ENCODE measurements around the gene ARHGAP24. TPM values are rescaled to one million over a fixed set of nuclear protein-coding genes. Genes with fewer than 3 reads are reported as not detected.

ARHGAP24 gene
- polyA plus RNA-seq, 12 donors = 39.9 to 68.8 (median 61.9) TPM; not detected in 1

- DNase-seq = no peak
Measured at GRCh38 chr4:85688055-85688740, 213.2 kb downstream of the ARHGAP24 start.

GRCh38 chr4:85696661-85697060 lies 221.7 kb downstream of the ARHGAP24 start:
- DNase-seq = no peak

DNA sequence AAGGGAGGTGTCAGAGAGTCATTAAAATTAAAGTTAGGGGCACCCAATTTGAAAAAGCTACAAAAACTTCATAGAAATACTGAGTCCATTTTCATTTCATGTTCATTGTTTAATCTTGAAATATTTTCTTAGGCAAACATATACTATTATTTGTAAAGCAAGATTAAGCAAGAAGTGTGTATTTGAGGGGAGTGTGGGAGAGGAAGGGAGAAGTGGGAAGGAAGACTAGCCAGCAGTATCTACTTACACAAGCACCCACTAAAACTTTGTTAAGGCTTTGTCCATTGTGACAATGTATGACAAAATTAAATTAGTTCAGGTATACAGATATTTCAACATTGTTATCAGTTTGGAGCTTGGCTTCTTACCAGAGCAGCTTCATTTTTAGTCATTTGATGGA lies 222.9 kb downstream of the ARHGAP24 start:
- DNase-seq = no peak

- no peak for DNase-seq
Measured at GRCh38 chr4:85700362-85700761, 225.4 kb downstream of the ARHGAP24 start.

DNA sequence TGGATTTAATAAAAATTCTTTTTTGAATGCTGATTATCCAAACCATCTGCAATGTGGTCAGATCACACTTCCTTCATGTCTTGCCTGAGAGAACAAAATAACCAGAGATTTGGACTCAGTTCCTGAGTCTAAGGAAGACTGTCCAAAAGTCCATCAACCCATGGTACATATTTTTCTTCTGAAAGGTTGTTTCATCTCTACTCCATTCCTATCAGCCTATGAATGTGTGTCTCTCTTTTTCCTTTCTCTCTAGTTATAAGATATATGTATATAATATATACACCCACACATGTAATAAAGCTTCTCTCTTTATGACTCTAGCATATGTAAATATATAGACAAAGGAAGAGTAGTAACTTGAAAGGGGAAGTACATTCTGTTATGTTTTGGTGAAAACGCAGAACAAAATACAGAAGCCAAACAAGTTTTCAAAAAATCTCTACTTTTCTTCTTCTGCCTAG lies 226.9 kb downstream of the ARHGAP24 start:
- no peak for DNase-seq

GRCh38 chr4:85703096-85703495 lies 228.1 kb downstream of the ARHGAP24 start:
- DNase-seq = no peak

GRCh38 chr4:85707611-85708010 lies 232.7 kb downstream of the ARHGAP24 start:
- DNase-seq = no peak

- DNase-seq = no peak
Measured at GRCh38 chr4:85708468-85708867, 233.5 kb downstream of the ARHGAP24 start.

DNA sequence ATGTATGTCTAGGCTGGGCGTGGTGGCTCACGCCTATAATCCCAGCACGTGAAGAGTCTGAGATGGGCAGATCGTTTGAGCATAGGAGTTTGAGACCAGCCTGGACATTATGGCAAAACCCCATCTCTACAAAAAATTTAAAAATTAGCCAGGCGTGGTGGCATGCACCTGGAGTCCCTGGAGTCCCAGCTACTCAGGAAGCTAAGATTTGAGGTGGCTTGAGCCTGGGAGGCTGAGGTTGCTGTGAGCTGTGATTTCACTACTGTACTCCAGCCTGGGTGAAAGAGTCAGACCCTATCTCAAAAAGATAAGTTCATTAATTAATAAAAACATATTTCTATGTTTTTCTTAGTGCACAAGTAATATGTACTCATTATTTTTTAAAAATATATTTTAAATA lies 238.1 kb downstream of the ARHGAP24 start:
- no peak for DNase-seq

- DNase-seq = no peak
Measured at GRCh38 chr4:85715991-85716737, 241.2 kb downstream of the ARHGAP24 start.

DNA sequence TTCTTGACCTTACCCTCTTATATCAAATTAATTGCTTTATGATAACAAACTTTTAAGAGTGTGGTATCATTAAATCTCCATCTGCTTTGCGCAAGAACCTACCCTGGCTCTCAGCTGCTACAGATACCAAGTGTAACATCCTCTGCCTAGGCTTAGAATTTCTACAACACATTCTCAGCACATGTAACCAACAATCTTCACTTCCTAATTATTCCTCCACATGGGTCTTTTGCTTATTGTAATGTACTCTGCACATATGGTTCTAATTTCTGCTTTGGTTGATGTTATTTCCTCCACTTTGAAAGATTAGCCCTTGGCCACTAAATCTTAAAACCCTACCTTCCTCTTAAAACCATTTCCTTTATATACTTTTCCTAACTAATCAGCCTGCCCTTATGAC lies 242.4 kb downstream of the ARHGAP24 start:
- no peak for DNase-seq

- DNase-seq = no peak
Measured at GRCh38 chr4:85717847-85718246, 242.9 kb downstream of the ARHGAP24 start.

DNA sequence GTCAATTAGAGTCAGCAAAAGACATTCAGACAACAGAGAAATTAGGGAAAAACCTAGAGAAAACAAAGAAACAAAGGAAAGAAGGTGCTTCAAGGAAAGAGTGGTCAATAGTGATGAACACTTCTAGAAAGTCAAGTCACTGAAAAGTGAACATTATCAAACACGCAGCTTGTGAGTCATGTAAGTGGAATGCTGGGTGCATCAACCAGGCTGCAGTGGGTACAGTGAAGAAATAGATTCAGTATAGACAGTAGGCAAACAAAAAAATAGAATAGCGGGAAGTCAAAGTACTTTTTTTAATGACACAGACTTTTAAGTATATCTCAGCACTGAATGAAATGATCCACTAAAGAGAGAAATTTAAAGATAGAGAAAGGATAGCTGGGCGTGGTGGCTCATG lies 245.8 kb downstream of the ARHGAP24 start:
- DNase-seq = no peak

- DNase-seq = no peak
Measured at GRCh38 chr4:85722401-85722800, 247.5 kb downstream of the ARHGAP24 start.

- no peak for DNase-seq
Measured at GRCh38 chr4:85722807-85723206, 247.9 kb downstream of the ARHGAP24 start.

DNA sequence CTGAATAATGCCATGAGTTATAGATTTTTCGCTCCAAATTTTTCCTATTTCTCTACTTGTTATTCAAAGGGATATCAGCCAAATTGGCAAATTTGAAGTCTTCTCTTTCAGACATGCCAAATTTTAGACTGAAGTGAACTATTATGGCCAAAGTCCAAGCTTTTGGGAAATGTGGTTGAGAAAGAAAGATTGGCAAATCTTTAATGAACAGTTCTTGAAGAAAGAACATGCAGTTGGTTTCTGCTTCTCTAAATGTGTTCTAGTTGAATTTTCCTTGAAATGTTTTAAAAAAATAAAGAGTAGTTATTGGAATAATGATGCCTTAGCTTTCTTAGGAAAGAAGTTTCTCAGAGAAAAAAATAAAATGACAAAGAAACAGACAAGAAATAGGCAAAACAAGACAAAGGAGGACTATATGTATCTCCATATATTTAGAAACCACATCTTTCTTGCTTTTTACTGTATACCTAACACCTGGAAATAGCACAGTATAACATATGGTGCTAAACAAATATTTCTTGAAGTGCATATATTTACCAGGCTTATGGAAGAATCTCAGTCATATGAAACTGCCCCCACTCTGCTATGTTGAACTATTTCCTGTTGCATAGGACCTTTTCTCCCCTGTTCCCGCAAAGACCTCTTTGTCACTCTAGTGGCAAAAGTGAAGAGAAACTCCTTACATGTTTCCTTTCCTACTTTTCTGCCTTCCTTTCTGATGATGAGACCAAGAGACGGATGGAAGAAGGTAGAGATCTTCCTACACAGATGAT lies 250.0 kb downstream of the ARHGAP24 start:
- no peak for DNase-seq

GRCh38 chr4:85725721-85726170 lies 250.8 kb downstream of the ARHGAP24 start:
- DNase-seq = no peak

- no peak for DNase-seq
Measured at GRCh38 chr4:85726555-85726954, 251.6 kb downstream of the ARHGAP24 start.

DNA sequence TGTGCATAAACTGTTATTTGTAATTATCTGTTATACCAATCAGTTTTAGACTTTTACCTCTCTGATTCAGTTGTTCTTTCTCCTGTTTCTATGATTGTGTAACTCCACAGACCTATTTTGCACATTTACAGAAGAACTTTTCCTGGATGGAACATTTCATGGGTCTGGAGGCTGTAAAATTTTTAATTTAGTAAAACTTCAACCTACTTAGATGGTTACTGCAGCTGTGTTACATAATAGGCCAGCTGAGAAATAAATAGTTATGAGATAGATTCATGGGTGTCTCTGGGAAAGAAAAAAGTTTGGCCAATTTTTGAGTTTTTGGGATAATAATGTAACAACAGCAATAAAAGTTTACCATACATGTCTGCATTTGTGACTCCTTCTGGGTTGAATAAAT lies 253.5 kb downstream of the ARHGAP24 start:
- DNase-seq = no peak

- DNase-seq = no peak
Measured at GRCh38 chr4:85732124-85732523, 257.2 kb downstream of the ARHGAP24 start.

GRCh38 chr4:85733798-85734197 lies 258.8 kb downstream of the ARHGAP24 start:
- DNase-seq = no peak

- DNase-seq = no peak
Measured at GRCh38 chr4:85734424-85734831, 259.5 kb downstream of the ARHGAP24 start.

- no peak for DNase-seq
Measured at GRCh38 chr4:85736571-85736970, 261.6 kb downstream of the ARHGAP24 start.

Data from muscle of arm (tissue), 12 donors.